HS-5 (cell line): ENCODE data around the gene TEAD1.
"Not testable (repeated sequence)": the region's sequence is repeated elsewhere in the genome, so short reads cannot be mapped to it uniquely, and the experiment has no call there.

Experiments
- DNase-seq: peaks from one replicate; pipeline ENCODE4 v3.0.0-alpha.2; 2012; ENCODE audit warnings: low read depth

TEAD1 gene

GRCh38 chr11:12737024-12737423 is 62.8 kb downstream of the TEAD1 start:
- DNase-seq: no peak

GRCh38 chr11:12741671-12742216 is 67.5 kb downstream of the TEAD1 start:
- no peak for DNase-seq

GRCh38 chr11:12743834-12744449 is 69.7 kb downstream of the TEAD1 start:
- DNase-seq: no peak

GRCh38 chr11:12744826-12745502 is 70.7 kb downstream of the TEAD1 start:
- no peak for DNase-seq

GRCh38 chr11:12745787-12746186 is 71.6 kb downstream of the TEAD1 start:
- DNase-seq: no peak

- DNase-seq: no peak
Observed at GRCh38 chr11:12746593-12747097, 72.4 kb downstream of the TEAD1 start.

- DNase-seq: no peak
Observed at GRCh38 chr11:12748561-12748960, 74.3 kb downstream of the TEAD1 start.

GRCh38 chr11:12749442-12749841 is 75.2 kb downstream of the TEAD1 start:
- no peak for DNase-seq

GRCh38 chr11:12750181-12750580 is 76.0 kb downstream of the TEAD1 start:
- DNase-seq: no peak

- no peak for DNase-seq
Observed at GRCh38 chr11:12752868-12753524, 78.8 kb downstream of the TEAD1 start.

GRCh38 chr11:12754021-12754420 is 79.8 kb downstream of the TEAD1 start:
- DNase-seq: no peak

GRCh38 chr11:12754582-12755234 is 80.5 kb downstream of the TEAD1 start:
- no peak for DNase-seq

GRCh38 chr11:12755510-12756453 is 81.6 kb downstream of the TEAD1 start:
- no peak for DNase-seq

- no peak for DNase-seq
Observed at GRCh38 chr11:12756454-12756806, 82.2 kb downstream of the TEAD1 start.

- DNase-seq: no peak
Observed at GRCh38 chr11:12756867-12757266, 82.6 kb downstream of the TEAD1 start.

GRCh38 chr11:12757416-12757815 is 83.2 kb downstream of the TEAD1 start:
- no peak for DNase-seq

- DNase-seq: not testable (repeated sequence)
Observed at GRCh38 chr11:12758117-12758516, 83.9 kb downstream of the TEAD1 start.

- DNase-seq: no peak
Observed at GRCh38 chr11:12761029-12761428, 86.8 kb downstream of the TEAD1 start.

- DNase-seq: no peak
Observed at GRCh38 chr11:12762278-12762677, 88.1 kb downstream of the TEAD1 start.

- DNase-seq: no peak
Observed at GRCh38 chr11:12762696-12763324, 88.6 kb downstream of the TEAD1 start.
